GM18907 (cell line): Measurements from ENCODE around the gene EFNA2.
"Not testable (repeated sequence)": the region's sequence is repeated elsewhere in the genome, so short reads cannot be mapped to it uniquely, and the experiment has no call there.

Experiments used
- ATAC-seq: cut with Tn5 transposase; IDR thresholded peaks from one replicate; pipeline ENCODE4 v1.9.1; 2021; ENCODE audit warnings: mild to moderate bottlenecking, moderate library complexity; ENCODE audit not compliant: unreplicated experiment

The EFNA2 gene

DNA sequence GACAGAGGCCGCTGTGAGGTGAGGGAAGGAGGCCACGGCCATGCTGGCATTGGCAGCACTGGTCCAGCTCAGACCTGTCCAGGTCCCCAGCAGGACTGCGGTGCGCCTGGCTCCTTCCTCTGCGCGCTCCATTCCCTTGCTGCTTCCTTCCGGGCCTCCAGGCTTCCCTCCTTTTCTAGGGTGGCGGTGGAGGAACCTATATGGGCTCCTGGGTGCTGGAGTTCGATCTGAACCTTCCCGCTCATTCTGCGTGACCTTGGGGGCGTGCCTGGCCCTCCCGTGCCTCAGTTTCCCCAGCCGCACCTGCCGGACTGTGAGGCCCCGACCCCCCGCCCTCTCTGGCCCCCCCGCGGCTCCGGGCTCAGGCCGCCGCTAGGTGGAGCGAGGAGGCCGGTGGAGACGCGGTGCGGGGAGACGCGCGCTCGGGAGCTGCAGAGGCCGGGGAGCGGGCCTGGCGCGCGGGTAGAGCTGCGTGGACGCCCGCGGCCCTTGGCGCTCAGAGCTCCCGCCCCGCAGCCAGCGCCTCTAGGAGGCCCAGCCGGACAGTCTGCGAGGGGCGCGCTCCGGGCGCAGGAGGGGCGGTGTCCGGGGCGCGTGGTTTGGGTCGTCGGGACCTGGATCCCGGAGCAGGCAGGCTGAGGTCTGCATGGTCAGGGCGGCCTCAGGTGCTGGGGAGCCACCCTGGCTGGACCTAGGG lies 29.9 kb downstream of the EFNA2 start:
- ATAC-seq = no peak

DNA sequence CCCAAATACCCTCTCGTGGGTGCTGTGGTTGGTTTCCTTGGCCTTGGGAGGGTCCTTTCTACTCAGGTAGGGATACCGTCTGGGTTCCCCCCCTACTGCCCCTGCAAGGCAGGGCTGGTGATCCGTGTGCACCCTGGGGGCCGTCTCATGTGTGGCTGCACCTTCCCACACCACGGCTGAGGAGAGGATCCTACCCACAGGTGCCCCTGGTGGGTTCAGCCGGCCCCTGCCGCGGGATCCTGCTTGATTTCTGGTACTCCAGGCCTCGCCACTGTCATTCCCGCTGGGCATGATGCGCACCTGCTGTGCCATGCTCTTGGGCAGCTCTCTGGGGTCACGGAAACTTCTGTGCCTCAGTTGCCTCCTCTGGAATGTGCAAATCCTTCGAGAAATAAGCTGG lies 30.8 kb downstream of the EFNA2 start:
- no peak for ATAC-seq

DNA sequence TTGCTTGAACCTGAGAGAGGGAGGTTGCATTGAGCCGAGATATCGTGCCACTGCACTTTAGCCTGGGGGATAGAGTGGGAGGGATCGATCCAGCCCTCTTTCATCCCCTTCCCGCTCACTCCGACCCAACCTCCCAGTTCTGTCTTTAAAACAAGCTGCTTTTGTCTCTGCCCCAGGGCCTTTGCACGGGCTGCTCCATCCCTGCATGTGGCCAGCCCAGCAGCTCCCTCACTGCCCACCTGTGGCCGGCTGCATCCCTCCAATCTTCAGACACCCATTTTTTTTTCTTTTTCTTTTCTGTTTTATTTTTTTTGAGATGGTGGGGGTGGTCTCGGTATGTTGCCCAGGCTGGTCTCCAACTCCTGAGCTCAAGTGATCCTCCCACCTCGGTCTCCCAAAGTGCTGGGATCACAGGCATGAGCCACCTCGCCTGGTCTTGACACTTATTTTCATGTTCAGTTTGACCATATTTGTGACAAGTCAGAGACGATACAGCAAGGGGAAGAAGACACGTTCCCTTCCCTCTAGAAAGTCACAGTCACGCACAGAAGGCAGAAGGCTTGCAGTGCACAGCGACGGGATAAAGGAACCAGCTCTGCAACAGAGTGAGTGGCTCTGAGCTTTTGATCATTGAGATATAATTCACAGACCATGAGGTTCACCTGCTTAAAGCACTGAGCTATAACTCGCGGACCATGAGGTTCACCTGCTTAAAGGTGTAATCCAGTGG lies 31.8 kb downstream of the EFNA2 start:
- ATAC-seq = no peak

DNA sequence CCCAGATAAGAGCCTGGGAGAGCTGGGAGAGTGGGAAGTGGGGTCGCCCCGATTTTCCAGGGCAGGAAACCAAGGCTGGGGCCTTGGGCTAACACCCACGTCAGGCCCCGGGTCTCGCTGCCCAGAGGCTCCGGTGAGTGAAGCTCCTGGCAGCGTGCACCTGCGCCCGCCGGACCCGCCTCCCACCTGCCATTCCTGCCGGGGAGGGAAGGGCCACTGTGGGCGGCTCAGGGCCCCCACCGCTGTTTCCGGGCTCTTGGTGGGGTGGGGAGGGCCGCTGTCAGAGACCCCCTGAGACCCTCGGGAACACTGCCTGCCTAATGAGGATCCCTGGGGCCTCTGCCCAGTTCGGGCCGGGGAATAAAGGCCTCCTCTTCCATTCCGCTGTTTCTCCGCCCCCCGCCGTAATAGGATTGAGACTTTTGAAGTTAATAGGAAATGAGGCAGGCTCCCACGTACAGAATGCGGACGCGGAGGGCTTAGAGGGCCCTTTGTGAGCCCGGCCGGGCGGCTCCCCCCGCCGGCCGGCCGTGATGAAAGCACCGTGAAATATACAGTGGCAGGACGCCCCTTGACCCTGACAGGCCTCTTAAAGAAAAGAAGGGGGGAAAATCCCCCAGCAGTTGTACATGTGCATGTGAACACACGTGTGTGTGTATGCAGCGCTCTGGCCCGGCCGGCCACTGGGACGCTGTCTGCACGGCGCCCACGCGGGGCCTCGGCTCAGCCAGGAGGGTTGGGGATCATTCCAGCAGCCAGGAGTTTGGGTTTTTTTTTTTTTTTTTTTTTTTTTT lies 33.2 kb downstream of the EFNA2 start:
- ATAC-seq = no peak

DNA sequence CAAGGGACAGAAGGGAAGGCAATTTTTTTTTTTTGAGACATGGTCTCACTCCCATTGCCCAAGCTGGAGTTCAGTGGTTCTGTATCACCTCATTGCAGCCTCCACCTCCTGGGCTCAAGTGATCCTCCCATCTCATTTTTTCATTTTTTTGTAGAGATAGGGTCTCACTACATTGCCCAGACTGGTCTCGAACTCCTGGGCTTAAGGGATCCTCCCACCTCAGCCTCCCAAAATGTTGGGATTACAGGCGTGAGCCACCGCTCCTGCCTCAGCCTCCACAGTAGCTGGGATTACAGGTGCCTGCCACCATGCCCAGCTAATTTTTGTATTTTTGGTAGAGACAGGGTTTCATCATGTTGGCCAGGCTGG lies 34.6 kb downstream of the EFNA2 start:
- not testable (repeated sequence) for ATAC-seq

DNA sequence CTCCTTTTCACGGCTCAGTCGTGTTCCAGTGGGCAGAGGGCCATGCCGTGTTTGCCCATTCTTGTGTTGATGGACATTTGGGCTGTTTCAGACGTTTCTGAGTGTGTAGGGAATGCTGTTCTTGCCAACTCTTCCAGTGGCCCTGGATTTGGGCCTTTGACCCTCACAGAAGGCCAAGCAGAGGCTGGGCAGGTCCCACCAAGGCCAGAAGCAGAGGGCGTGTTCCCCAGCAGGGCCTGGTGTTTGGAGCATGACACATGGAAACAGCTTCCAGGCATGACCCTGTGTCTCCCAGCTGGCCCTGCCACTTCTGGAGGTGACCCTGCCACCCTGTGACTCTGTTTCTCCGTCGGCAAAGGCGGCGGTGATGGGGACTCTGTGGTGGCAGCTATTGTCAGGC lies 35.9 kb downstream of the EFNA2 start:
- ATAC-seq = no peak

DNA sequence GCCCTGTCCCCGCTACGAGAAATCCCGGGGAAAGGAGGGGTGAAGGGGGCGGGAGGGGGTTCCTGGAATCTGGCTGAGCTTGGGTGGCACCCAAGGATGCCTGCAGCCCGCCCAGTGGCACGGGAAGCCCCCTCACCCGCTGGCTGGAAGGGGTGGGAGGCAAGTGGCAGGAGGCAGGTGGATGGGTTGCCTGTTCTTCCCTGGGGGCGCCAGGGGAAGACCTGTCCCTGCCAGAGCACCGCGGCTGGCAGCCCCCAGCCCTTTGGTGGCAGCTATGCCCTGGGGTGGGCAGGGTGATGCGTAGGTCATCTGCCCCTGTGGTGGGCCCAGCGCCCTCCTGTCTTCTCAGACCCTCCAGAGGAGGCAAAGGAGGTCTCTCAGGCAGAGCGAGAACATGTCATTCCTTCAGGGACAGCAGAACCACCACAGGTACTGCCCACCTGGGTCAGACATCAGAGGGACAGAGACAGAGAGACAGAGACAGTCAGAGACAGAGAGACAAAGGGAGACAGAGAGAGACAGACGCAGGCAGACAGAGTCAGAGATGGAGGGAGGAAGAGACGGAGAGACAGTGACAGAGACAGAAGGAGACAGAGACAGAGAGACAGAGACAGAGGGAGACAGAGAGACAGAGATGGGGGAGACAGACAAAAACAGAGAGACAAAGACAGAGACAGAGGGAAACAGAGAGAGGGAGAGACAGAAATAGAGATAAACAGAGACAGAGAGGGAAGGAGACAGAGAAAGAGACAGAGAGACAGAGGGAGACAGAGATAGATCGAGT lies 36.7 kb downstream of the EFNA2 start:
- no peak for ATAC-seq

DNA sequence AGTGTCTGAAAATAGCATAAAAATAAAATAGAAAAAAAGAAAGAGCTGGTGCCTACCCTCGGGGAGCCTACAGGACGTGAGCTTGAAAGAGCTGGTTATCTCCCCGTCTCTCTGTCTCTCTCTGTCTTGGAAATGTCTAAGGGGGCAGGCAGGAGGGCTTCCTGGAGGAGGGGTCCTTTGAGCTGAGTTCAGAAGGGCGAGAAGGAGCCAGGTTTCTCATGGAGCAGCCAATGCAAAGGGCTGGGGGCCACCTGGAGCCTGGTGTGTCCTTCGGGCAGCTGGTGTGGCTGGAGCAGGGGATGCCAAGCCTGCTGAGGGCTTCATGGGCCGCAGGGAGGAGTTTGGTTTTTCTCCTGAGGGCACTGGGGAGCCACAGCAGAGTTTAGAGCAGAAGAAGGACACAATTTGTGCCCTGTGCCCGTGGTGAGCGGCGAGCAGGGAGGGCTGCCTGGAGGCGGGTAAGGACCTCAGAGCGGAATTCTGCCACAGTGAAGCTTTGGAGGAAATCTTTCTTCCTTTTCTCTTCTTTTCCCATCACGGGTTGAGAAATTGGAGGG lies 38.7 kb downstream of the EFNA2 start:
- no peak for ATAC-seq

DNA sequence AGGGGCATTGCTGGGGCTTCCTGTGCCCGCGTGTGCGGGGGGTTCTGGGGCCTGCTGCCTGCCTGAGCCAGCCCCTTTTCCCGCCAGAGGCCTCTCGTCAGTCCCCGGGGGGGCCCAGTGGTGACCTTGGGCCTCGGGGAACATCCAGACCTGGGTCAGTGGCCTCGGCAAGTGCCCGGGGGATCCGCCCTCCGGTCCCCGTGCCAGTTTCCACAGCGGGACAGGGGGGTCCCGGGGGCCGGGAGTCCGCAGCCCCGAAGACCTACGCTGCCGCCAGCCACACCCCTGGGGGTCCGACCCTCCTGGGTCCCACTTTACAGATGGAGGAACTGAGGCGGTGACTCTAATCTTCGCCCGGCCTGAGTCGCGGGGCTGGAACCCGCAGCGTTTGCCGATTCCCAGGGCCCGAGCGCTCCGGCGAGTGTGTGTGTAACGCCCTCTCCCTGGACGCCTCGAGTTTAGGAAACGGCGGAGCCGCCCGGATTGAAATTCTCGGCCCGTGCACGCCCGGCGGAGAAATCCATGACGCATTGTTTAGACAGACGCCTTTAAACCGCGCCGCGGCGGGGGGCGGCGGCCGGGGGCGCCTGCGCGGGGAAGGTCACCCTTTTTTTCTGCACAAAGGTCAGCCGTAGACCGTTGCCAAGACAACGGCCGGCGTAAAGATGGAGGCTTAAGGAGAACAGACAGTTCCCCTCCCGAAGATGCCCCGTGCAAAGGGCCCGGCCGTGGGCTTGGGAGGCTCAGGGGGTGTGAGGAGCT lies 39.3 kb downstream of the EFNA2 start:
- ATAC-seq = no peak

DNA sequence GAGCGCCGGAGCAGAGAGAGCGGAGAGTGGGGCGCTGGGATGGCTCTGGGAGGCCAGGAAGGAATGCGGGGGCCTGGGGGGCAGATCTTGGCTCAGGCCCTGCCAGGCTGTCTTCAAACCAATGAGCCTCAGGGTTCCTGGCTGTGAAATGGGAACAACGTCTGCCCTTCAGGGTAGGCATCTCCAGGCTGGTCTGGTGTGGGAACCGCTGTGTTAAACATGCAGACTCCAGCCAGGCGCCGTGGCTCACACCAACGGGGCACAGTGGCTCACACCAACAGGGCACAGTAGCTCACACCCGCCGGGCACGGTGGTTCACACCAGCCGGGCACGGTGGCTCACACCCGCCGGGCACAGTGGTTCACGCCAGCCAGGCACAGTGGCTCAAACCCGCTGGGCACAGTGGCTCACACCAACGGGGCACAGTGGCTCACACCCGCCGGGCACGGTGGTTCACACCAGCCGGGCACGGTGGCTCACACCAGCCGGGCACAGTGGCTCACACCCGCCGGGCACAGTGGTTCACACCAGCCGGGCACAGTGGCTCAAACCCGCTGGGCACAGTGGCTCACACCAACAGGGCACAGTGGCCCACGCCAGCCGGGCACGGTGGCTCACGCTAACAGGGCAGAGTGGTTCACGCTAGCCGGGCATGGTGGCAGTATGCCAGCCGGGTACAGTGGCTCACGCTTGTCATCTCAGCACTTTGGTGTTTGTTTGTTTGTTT lies 40.1 kb downstream of the EFNA2 start:
- no peak for ATAC-seq

DNA sequence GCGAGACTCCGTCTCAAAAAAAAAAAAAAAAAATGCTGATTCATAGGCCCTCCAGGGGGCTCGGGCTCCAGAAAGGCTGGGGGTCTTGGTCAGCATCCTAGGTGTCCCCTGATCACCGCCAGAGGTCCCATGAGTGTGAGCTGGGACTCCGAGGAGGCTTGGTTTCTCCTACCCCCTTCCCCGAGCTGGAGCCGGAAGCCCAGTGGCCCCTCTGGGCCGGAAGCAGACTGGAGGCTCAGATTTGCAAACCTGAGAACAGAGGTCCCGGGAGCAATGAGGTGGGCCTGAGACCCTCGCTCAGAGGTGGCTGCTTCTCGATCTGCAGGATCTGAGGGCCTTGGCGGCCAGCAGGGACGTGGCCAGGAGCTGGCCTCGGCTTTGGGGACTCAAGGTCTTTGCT lies 41.5 kb downstream of the EFNA2 start:
- no peak for ATAC-seq

DNA sequence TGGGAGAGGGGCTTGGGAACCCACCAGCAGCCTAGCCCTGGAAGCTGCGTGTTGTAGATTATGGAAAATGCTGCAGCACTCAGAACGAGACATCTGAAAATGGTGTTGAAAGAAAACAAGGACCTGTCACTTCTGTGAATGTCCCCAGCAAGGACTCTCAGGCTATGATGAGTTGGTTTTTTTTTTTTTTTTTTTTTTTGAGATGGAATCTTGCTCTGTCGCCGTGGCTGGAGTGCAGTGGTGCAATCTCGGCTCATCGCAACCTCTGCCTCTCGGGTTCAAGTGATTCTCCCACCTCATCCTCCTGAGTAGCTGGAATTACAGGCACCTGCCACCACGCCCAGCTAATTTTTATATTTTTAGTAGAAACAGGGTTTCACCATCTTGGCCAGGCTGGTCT lies 46.5 kb downstream of the EFNA2 start:
- ATAC-seq = not testable (repeated sequence)

DNA sequence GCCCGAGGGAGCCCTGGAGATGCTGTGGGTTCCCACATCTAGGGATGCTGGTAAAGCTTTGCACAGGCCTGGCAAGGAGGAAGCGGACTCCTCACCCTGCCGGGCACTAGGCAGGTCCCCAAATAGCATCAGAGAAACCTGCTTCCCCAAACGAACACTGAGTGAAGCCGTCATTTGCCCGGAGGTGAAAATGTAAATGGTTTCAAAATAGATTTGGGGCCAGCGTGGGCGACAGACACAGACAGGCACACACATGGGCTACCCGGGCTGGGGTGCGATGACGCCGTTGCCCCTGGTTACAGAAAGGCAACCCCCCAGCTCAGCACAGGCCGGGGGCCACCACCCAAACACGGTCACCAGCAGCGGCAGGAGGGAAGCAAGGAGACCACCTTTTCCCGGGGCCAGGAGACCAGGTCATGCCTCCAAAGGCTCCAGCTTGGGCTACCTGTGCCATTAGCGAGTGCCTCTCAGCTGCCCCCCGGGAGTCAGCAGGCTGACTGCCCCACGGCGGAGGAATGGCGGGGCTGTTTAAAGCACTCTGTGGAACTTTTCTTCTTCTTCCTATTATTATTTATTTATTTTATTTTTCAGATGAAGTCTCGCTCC lies 50.5 kb downstream of the EFNA2 start:
- no peak for ATAC-seq

DNA sequence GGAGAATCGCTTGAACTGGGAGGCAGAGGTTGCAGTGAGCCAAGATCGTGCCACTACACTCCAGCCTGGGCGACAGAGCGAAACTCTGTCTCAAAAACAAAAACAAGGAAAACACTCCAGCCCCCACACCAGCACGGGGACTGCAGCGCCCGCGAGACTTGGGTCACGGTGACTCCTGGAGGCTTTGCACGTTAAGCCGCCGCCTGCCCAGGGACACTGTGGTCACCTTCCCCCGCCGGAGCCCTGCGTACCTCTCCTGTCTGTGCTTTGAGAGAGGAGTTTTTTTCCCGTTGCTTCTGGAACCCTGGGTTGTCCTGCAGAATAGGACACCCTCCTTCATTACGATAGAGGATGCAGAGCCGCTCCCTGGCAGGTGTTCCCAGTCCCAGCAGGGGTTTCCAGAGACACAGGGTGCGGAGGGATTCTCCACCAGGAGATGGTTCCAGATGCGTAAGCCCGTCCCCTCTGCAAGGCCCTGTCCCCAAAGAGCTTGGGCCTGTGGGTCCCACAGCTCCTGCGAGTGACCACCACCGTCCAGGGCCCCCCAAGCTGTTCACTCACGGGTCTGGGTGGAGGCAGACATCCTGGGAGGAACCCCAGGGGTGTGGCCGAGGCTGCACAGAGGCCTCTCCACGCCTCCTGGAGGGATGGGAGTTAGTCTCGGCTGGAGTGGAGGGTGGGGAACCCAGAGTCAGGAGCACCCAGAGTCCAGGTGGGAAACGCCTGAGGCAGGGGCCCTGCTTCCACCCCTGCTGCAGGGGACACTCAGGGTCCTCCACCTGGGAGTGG lies 55.2 kb downstream of the EFNA2 start:
- no peak for ATAC-seq

DNA sequence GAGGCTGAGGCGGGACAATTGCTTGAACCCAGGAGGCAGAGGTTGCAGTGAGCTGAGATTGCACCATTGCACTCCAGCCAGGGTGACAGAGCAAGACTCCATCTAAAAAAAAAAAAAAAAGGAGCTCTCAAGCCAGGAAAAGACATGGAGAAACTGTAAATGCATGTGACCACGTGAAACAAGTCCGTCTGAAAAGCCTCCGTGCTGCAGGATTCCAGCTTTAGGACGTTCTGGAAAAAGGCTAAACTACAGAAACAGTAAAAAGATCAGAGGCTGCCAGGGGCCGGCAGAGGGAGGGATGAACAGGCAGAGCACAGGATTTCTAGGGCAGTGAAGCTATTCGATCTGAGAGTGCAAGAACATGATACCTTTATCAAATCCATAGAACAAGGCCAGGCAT lies 57.4 kb downstream of the EFNA2 start:
- no peak for ATAC-seq

DNA sequence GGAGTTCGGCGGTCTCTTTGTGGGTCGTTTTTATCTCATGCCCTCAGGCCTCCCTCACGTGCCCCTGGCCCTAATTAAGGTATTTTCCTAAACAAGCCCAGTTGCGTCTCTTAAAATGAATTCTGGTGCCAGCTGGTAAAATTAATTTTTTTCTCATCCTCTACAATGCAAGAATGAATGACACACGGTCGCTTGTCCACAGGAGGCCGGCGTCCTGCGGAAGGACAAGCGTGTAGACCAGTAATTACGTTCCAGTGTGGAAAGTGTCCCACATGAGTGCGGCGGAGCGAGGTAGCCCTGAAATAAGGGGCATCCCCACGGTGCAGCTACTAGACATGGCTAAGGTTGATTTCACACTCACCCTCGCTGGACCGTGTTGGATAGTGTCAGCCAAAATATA lies 63.5 kb downstream of the EFNA2 start:
- no peak for ATAC-seq

DNA sequence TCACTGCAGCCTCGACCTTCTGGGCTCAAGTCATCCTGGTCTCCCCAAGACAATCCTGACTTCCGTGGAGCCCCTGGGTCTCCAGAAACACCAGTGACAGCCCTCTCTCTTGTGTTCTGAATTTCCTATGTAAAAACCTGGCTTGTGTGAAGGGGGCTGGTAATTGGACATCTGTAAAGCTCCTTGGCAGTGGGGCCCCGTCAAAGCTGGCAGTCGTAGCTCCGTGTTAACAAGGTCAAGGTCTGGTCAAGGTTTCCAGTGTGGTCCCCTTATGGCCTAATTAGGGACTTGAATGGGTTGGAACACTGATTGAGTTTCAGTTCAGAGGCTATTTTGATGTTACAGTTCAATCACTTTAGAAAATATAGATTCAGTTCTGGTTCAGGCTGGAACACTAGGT lies 65.2 kb downstream of the EFNA2 start:
- no peak for ATAC-seq
